Osteoblast (primary cell): ENCODE measurements around the gene PEF1. TPM values are rescaled to one million over a fixed set of nuclear protein-coding genes. Genes with fewer than 3 reads are reported as not detected.

Experiments
- DNase-seq: peaks from one replicate; pipeline ENCODE4 v3.0.0; 2011; ENCODE audit warnings: low spot score, mixed read lengths; ENCODE audit not compliant: insufficient read length; ENCODE audit errors: missing footprints
- H2AFZ ChIP-seq: 2 replicates; pipeline ENCODE4 v1.6.0; 2011; ENCODE audit warnings: mild to moderate bottlenecking, low read length
- H3K27ac ChIP-seq: 2 replicates; pipeline ENCODE4 v1.5.1; 2011; ENCODE audit warnings: mild to moderate bottlenecking, low read depth, low read length, moderate library complexity
- H3K27me3 ChIP-seq: 2 replicates; pipeline ENCODE4 v1.6.0; 2012; ENCODE audit warnings: mild to moderate bottlenecking, control low read depth, inconsistent platforms, low read length, moderate library complexity; ENCODE audit not compliant: insufficient read depth
- H3K36me3 ChIP-seq: 2 replicates; pipeline ENCODE4 v1.5.1; 2011; ENCODE audit warnings: mild to moderate bottlenecking, low read length, control low read depth, moderate library complexity; ENCODE audit not compliant: insufficient read depth
- H3K4me1 ChIP-seq: 2 replicates; pipeline ENCODE4 v1.5.1; 2011; ENCODE audit warnings: mild to moderate bottlenecking, low read length, control low read depth, moderate library complexity; ENCODE audit not compliant: insufficient read depth
- H3K4me2 ChIP-seq: 2 replicates; pipeline ENCODE4 v1.6.0; 2011; ENCODE audit warnings: mild to moderate bottlenecking, low read length; ENCODE audit not compliant: insufficient read depth
- H3K4me3 ChIP-seq: fragments of 200-600 bp; sonication (generic); 3 replicates; pipeline ENCODE4 v1.5.1; 2012; ENCODE audit warnings: mild to moderate bottlenecking, low read length, inconsistent platforms; ENCODE audit not compliant: insufficient read depth
- H3K79me2 ChIP-seq: 2 replicates; pipeline ENCODE4 v1.6.0; 2012; ENCODE audit warnings: mild to moderate bottlenecking, low read length, control low read depth, inconsistent platforms; ENCODE audit not compliant: insufficient read depth
- H3K9me3 ChIP-seq: 2 replicates; pipeline ENCODE4 v1.5.1; 2011; ENCODE audit warnings: low read depth, low read length, control low read depth
- H4K20me1 ChIP-seq: 2 replicates; pipeline ENCODE4 v1.6.0; 2012; ENCODE audit warnings: mild to moderate bottlenecking, low read length, control low read depth; ENCODE audit not compliant: insufficient read depth
- CTCF ChIP-seq: IDR thresholded peaks from 2 replicates; pipeline ENCODE4 v1.5.1; 2011; ENCODE audit warnings: mild to moderate bottlenecking, low read depth, low read length, moderate library complexity; ENCODE audit errors: extremely low read depth
- total RNA-seq: library from RNA; depleted of rRNA; stranded (reverse); fragments of >200 nt; gene quantifications from 2 replicates; pipeline ENCODE4 v1.2.3, GENCODE V29; 2012

PEF1 gene
- total RNA-seq, 1 donor, result 86.5 TPM

GRCh38 chr1:31595836-31596736, 48.6 kb downstream of the PEF1 start:
- H3K4me2 ChIP-seq, result no peak overlapping the region
- H3K4me3 ChIP-seq, result no peak overlapping the region
- no peaks in the 10 kb centered on the region for H3K27me3 ChIP-seq
- no peaks in the 10 kb centered on the region for H3K9me3 ChIP-seq
- TF ChIP-seq CTCF, result no peak
- no peak for DNase-seq
- H3K79me2 ChIP-seq, result no peaks in the 10 kb centered on the region
- H3K27ac ChIP-seq, result no peak overlapping the region
- no peak overlapping the region for H2AFZ ChIP-seq
- H3K36me3 ChIP-seq, result no peaks in the 10 kb centered on the region
- H3K4me1 ChIP-seq, result no peaks in the 10 kb centered on the region
- H4K20me1 ChIP-seq, result no peaks in the 10 kb centered on the region

GRCh38 chr1:31593770-31594632, 50.7 kb downstream of the PEF1 start:
- no peak overlapping the region for H3K4me2 ChIP-seq
- DNase-seq, result peak; percentile 94

GRCh38 chr1:31593136-31593665, 51.5 kb downstream of the PEF1 start:
- no peaks in the 10 kb centered on the region for H3K36me3 ChIP-seq
- H3K9me3 ChIP-seq, result no peaks in the 10 kb centered on the region
- DNase-seq, result no peak
- H4K20me1 ChIP-seq, result no peaks in the 10 kb centered on the region
- H3K27ac ChIP-seq, result no peak overlapping the region
- H3K4me3 ChIP-seq, result no peak overlapping the region
- no peak for TF ChIP-seq CTCF
- no peak overlapping the region for H2AFZ ChIP-seq
- peaks cover 7% of the 10 kb centered on the region for H3K4me1 ChIP-seq
- no peaks in the 10 kb centered on the region for H3K79me2 ChIP-seq
- H3K27me3 ChIP-seq, result no peaks in the 10 kb centered on the region
- H3K4me2 ChIP-seq, result no peak overlapping the region

More at GRCh38 chr1:31593770-31594632, 50.7 kb downstream of the PEF1 start:
- H3K9me3 ChIP-seq, result no peaks in the 10 kb centered on the region
- no peak overlapping the region for H3K4me3 ChIP-seq
- H3K4me1 ChIP-seq, result no peaks in the 10 kb centered on the region
- no peaks in the 10 kb centered on the region for H3K27me3 ChIP-seq
- H2AFZ ChIP-seq, result no peak overlapping the region
- TF ChIP-seq CTCF, result peak; percentile 95
- H3K36me3 ChIP-seq, result no peaks in the 10 kb centered on the region
- no peaks in the 10 kb centered on the region for H3K79me2 ChIP-seq
- no peak overlapping the region for H3K27ac ChIP-seq
- H4K20me1 ChIP-seq, result no peaks in the 10 kb centered on the region
